HCT116 (cell line): ENCODE data around the gene SLC16A5.

Source experiments
- EGR1 ChIP-seq: IDR thresholded peaks from 2 replicates; pipeline ENCODE4 v1.6.1; 2012; ENCODE audit warnings: low read depth
- EZH2 ChIP-seq: fragments of 200-600 bp; sonication (generic); IDR thresholded peaks from 2 replicates; pipeline ENCODE4 v1.6.1; 2017; ENCODE audit warnings: antibody characterized with exemption, mixed run types
- SP1 ChIP-seq: IDR thresholded peaks from 2 replicates; pipeline ENCODE4 v1.6.1; 2012; ENCODE audit warnings: low read depth
- TF ChIP-seq, protein P1 (sequence below), 3 experiments: fragments of 200-600 bp in 1 of 3; sonication (generic) in 1 of 3; IDR thresholded peaks in 2 of 3; conservative IDR thresholded peaks in 1 of 3; 2 replicates each; pipeline ENCODE4 v1.5.1; 2012 to 2017; ENCODE audit warnings: low read depth in 2 of 3, low read length in 2 of 3, antibody characterized with exemption in 1 of 3, borderline replicate concordance in 1 of 3, control low read depth in 1 of 3, mild to moderate bottlenecking in 1 of 3, mixed read lengths in 1 of 3, mixed run types in 1 of 3, moderate library complexity in 1 of 3; ENCODE audit not compliant: insufficient read depth in 1 of 3

DNA sequence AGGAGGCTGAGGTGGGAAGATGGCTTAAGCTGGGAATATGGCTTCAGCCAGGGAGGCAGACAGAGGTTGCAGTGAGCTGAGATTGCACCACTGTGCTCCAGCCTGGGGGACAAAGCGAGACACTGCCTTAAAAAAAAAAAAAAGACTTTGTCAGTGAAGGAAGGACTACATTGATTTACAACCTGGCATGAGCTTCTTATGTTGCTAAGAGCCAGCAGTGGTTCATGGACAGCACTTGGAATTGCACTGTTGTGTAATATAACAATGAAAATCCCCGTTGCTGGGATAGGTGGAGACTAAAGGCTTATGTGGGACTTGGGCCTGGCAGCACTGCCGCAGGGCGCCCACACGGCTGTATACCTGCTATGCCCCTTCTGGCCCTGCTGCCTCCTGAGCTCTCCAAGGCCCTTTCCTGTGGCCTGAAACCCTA lies 14.1 kb upstream of the SLC16A5 start:
- no peak for TF ChIP-seq EGR1
- TF ChIP-seq, protein P1, sequence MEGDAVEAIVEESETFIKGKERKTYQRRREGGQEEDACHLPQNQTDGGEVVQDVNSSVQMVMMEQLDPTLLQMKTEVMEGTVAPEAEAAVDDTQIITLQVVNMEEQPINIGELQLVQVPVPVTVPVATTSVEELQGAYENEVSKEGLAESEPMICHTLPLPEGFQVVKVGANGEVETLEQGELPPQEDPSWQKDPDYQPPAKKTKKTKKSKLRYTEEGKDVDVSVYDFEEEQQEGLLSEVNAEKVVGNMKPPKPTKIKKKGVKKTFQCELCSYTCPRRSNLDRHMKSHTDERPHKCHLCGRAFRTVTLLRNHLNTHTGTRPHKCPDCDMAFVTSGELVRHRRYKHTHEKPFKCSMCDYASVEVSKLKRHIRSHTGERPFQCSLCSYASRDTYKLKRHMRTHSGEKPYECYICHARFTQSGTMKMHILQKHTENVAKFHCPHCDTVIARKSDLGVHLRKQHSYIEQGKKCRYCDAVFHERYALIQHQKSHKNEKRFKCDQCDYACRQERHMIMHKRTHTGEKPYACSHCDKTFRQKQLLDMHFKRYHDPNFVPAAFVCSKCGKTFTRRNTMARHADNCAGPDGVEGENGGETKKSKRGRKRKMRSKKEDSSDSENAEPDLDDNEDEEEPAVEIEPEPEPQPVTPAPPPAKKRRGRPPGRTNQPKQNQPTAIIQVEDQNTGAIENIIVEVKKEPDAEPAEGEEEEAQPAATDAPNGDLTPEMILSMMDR (IDR thresholded peaks at IDR 0.05 in 2 of 3, conservative IDR thresholded peaks at IDR 0.05 in 1 of 3; ENCODE audit: borderline replicate concordance in 1 of 3, insufficient read depth in 1 of 3, low read depth in 2 of 3, low read length in 2 of 3): no peak
- TF ChIP-seq EZH2: no peak
- TF ChIP-seq SP1: no peak
